ENCODE results near the gene CMBL. TPM values are rescaled to one million over a fixed set of nuclear protein-coding genes. Genes with fewer than 3 reads are reported as not detected.
"Not testable (repeated sequence)": the region's sequence is repeated elsewhere in the genome, so short reads cannot be mapped to it uniquely, and the experiment has no call there.

Gene CMBL
- polyA plus RNA-seq, 5 donors: 18.8 to 22.8 (median 22.0) TPM

- no peak for DNase-seq
These were observed 4.1 kb upstream of the CMBL start for GRCh38 chr5:10311595-10312425.

DNA sequence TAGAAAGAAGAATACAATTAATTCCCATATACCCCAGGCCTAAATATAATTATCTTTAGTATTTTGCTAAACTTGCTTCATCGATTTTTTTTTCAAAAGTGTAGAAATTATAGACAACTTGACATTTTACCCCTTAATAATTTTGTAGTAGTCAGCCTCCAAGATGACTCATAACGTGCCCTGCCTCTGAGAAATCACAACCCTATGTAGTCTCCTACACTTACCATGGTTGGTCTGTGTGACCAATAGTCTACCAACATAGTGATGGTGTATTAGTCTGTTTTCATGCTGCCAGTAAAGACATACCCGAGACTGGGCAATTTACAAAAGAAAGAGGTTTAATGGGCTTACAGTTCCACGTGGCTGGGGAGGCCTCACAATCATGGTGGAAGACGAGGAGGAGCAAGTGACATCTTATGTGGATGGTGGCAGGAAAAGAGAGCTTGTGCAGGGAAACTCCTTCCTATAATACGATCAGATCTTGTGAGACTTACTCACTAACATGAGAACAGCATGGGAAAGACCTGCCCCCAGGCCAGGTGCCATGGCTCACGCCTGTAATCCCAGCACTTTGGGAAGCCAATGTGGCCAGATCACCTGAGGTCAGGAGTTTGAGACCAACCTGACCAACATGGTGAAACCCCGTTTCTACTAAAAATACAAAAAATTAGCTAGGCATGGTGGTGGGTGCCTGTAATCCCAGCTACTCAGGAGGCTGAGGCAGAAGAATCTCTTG is 3.3 kb upstream of the CMBL start:
- not testable (repeated sequence) for DNase-seq

- no peak for DNase-seq
These were observed 2.5 kb upstream of the CMBL start for GRCh38 chr5:10310066-10310779.

DNA sequence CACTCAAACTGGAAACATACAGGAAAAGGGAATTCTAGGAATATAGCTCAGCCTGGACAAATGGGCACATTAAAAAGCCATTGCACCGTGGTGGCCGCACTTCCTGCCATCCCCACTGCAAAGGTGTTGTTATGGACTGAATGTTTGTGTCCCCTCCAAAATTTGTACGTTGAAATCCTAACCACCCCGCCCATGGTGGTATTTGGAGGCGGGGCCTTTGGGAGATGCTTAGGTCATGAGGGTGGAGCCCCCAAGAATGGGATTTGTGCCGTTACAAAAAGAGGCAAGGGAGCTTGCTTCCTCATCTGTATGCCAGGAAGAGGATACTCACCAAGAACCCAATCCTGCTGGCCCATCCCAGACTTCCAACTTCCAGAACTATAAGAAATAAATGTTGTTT is 1.1 kb upstream of the CMBL start:
- no peak for DNase-seq

DNA sequence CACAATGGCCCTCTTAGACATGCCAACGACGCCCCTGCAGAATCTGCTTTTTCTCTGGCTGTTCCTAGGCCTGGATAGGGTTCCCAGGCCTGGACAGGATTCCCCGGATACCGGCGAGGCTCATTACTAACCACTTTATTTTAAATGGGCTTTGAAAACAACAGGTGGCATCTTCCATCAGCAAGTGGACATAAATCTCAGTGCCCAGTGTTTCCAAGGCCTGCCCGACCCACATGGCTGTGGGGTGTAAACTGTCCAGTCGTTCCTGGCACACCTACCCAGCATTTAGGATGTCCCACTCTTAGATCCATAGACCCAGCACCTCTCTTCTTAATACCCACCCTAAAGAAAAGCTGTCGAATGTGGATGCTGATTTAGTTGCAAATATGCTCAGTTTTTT is 896 bp downstream of the CMBL start:
- DNase-seq: no peak

DNA sequence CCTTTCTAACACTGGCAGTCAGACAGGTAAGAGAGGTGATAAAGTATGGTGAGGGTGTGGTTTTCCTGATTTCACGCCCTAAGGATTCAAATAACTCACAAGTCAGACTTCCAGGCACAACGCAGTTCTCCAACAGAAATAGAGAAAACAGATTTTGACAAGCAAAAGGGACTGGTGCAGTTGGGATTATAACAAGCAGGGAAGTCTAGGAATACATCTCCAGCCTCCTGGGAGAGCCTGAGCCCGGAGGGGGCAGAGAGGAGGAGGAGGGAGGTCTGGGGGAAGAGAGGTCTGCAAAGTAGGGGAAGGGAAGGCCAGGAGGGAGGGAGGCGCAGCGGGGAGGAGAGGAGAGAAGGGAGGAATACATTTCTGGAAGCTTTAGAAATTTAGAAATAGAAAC is 1.6 kb downstream of the CMBL start:
- no peak for DNase-seq

DNA sequence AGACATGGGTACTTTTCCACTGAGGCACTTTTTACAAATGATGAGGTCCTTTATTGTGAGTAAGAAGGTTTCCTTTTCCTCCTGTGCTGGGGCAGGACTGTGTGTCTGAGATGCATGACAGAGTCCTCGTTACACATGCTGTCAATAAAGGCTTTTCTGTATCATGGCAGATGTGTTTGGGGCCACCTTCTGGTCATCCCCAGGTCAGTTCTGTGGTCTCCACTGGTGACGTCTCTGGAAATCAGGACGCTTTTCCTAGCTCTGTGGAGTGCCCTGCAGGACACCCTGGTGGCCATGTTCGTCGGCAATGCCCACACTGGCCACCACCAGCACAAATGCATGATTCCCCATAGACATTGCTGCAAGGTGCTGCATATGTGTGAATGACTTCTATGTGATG is 2.8 kb downstream of the CMBL start:
- DNase-seq: no peak

DNA sequence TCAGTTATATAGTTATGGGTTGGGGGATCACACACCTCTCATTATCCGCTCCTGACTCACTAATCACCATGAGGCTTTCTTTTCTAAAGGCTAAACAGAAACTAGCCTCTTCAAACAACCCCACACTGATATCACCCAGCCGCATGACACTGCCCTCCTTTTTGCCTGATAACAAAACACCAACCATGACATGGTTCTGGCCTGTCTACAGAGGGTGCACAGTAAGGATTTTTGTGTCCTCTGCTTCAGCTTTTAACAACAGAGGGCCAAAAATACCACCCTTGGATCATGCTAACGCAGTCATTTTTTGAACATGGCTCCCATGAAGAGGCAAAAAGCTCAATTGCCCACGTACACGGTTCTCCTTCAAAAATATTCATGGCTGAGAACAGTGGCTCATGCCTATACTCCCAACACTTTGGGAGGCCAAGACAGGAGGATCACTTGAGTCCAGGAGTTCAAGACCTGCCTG is 4.0 kb downstream of the CMBL start:
- DNase-seq: no peak

GRCh38 chr5:10303201-10303600 is 4.5 kb downstream of the CMBL start:
- DNase-seq: no peak

DNA sequence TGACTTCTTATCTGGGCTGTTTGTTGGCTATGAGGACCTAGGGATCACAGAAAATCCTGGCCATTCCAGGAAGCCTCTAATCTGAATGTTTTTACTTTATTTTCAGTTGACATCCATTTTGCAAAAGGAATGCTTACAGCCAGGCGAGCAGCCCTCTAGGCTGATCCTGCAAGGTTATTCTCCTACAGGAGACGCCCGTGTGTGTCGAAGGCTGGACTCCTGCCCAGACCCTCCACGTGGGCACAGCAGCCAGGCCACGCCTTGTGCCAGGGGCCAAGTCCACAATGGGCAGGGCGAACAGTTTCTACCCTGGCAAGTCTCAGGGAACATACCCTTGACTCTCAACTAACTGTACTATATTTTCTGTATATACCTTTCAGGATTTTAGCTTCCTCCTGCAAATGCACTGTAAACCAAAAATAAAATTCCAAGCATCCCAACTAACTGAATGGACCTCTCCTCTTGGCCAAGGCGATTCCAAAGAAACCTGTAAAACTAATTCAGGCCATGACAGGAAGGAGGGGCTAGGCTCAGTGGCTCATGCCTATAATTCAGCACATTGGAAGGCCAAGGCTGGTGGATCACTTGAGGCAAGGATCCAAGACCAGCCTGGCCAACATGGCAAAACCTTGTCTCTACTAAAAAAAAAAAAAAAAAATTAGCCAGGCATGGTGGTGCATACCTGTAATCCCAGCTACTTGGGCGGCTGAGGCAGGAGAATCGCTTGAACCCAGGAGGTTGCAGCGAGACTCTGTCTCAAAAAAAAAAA is 5.7 kb downstream of the CMBL start:
- DNase-seq: no peak

- DNase-seq: no peak
These were observed 6.4 kb downstream of the CMBL start for GRCh38 chr5:10301266-10301665.

GRCh38 chr5:10300246-10300645 is 7.5 kb downstream of the CMBL start:
- no peak for DNase-seq

DNA sequence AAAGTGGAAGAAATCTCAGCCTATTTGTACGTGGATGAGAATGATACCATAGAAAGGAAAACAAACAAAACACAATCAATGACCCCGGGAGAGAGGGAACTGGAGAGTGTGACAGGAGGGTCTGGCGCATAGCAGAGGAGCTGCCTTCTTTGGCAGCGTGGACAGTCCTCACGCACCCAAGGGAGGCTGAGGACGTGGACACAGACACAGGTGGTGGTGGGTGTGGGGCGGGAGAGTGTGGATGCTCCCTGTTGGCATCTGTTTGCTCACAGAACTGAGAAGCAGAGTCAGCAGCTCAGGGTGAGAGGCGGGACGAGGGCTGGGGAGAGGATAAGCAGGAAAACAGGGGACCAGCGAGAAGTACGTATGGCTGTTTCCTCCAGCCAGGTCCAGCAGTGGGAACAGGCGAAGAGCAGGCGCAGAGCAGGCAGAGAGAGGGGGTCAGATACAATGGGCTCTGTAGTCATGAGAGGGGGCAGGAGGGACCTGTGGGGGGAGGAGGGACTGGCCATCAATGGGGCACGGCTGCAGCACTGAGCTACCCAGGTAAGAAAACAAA is 10.0 kb downstream of the CMBL start:
- DNase-seq: no peak

GRCh38 chr5:10295619-10296326 is 11.9 kb downstream of the CMBL start:
- no peak for DNase-seq

DNA sequence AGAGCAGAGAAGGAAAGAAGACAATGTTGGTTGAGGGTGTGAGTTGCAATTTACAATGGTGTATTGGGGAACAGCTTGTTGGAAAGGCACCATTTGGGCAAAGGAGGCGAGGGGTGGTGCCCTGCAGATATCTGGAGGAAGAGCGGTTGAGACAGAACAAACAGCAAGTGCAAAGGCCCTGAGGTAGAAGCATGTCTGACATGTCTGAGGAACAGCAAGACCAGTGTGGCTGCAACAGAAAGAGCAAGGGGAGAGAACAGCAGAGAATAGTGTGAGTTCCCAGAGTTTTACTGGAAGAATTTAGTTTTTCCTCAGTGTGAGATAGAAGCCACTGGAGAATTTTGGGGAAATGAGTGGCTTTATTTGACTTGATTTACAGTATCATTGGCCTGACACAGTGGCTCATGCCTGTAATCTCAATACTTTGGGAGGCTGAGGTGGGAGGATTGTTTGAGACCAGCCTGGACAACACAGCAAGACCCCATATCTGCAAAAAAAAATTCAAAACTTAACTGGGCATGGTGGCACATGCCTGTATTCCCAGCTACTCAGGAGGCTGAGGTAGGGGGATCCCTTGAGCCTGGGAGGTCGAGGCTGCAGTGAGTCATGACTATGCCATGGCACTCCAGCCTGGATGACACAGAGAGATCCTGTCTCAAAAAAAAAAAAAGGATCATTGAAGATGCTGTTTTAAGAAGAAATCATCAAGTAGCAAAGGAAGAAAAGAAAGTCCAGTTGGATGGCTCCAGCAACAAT is 13.6 kb downstream of the CMBL start:
- no peak for DNase-seq

DNA sequence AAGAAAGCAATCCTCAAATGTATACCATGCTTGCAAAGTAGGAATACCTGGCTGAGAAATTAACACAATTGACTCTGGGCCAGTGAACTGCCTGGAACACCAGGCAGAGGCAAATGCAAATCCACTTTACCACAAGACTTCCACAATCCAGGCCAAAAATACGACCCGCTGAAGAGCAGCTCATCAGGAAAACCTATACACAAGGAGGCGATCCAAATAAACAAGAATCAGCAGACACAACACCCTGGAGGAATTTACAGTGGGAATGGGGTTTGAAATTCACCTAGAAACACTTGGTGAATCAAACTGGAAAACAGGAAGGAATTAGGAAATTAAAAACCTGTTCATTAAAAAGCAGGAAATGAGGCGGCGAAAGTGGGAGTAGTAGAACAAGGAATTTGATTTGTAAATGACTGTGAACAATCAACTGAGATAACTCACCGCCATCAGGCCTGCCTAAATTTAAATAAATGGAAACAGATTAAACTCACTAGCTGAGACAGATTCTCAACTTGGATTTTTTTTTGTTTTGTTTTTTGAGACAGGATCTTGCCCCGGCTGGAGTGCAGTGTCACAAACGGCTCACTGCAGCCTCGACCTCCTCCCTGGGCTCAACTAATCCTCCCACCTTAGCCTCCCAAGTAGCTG is 15.9 kb downstream of the CMBL start:
- no peak for DNase-seq

DNA sequence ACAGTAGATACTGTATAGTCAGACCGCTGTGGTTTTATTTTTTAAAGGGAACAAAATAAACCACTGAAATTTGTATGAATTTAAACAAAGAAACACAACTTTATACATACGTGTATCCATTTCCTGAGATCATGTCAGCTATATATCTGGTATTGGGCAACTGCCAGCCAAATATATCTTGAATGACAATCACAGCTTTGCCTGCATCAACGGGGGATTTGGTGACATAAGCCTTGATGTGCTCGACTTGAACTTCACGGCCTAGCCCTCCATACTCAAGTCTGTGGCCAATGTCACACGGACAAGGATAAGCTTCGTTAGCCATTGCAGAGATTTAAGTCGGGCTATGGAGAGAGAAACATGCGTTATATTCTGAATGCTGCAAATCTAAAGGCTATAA is 17.3 kb downstream of the CMBL start:
- DNase-seq: no peak

DNA sequence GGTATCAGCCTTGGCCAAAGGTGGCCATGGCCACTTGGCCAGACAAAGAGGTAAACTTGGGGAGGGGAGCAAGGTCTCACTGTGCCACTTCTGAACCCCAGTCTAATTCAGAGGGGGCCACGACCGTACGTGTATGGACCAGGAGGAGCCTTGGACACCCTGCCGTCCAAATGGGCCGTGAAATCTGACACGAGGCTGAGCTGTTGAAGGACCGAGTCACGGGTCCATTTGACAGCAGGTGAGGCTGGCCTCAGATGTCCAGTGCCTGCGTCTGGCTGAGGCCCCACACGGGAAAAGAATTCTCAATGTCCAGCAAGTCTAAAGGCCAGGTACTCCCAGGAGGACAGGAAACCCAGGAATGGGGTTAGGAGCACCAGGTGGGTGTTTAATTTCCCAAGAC is 17.7 kb downstream of the CMBL start:
- no peak for DNase-seq

DNA sequence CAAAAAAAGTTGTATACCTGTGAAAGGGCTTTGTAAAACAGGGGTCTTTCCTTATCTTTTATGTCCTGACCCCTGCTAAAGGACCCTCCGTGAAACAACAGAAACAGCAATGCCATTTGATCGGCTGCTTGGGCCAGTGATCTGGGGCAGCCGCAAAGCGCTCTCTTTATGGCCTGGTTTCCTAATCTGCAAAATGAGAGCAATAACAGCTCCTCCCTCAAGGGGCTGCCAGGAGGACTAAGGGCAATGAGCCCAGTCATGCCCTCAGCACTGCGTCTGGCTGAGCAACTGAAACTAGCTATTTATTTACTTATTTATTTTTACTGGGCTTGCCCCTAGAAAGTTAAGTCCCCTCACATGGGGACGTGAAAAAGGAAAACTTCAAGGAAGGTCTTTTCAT is 18.3 kb downstream of the CMBL start:
- no peak for DNase-seq
